Thyroid gland (tissue), 4 donors: ENCODE measurements around the gene TEAD3.

Source experiments
- POLR2A ChIP-seq, 2 donors: fragments of 450-650 bp; IDR thresholded peaks; one replicate each; pipeline ENCODE4 v1.6.1; 2017; ENCODE audit warnings: antibody characterized with exemption in 2 of 2, mild to moderate bottlenecking in 2 of 2, moderate library complexity in 1 of 2
- TF ChIP-seq, protein P1 (sequence below), 6 experiments: fragments of 200-600 bp in 3 of 6; fragments of 450-650 bp in 3 of 6; sonication (generic) in 3 of 6; IDR thresholded peaks; one replicate each; pipeline ENCODE4 v1.5.1; 2016 to 2019; ENCODE audit warnings: antibody characterized with exemption in 6 of 6, mild to moderate bottlenecking in 2 of 6, inconsistent platforms in 1 of 6, moderate library complexity in 1 of 6

DNA sequence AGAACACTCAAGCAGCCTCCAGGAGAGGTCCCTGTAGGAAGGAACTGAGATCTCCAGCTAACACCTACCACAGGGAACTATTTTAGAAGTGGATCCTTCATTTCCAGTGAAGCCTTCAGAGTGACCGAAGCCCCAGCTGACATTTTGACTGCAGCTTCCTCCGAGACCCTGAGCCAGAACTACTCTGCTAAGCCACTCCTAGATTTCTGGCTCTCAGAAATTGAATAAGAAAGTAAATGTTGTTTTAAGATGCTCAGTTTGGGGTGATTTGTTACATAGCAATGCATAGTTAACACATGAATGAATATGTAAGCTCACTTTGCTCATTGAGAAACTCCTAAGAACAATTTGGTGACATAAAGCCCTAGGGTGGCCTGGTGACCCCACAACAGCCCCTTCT, 10.3 kb upstream of the TEAD3 start:
- TF ChIP-seq, protein P1, sequence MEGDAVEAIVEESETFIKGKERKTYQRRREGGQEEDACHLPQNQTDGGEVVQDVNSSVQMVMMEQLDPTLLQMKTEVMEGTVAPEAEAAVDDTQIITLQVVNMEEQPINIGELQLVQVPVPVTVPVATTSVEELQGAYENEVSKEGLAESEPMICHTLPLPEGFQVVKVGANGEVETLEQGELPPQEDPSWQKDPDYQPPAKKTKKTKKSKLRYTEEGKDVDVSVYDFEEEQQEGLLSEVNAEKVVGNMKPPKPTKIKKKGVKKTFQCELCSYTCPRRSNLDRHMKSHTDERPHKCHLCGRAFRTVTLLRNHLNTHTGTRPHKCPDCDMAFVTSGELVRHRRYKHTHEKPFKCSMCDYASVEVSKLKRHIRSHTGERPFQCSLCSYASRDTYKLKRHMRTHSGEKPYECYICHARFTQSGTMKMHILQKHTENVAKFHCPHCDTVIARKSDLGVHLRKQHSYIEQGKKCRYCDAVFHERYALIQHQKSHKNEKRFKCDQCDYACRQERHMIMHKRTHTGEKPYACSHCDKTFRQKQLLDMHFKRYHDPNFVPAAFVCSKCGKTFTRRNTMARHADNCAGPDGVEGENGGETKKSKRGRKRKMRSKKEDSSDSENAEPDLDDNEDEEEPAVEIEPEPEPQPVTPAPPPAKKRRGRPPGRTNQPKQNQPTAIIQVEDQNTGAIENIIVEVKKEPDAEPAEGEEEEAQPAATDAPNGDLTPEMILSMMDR (IDR thresholded peaks at IDR 0.05): no peak
- no peak for TF ChIP-seq POLR2A (IDR thresholded peaks at IDR 0.05)
